AG04449 (cell line): ENCODE results near the gene PIP5K1B.

Experiments
- CTCF ChIA-PET: fragments of 350-600 bp; formaldehyde crosslinking; extraction: SDS; loops from one replicate; lab custom pipeline; 2021; ENCODE audit warnings: antibody characterized with exemption; lab: Yijun Ruan, JAX
- POLR2A ChIA-PET: fragments of 400-600, 350-600 bp; formaldehyde crosslinking; extraction: SDS; loops from one replicate; lab custom pipeline; 2020; ENCODE audit warnings: antibody characterized with exemption, inconsistent platforms; lab: Yijun Ruan, JAX
- DNase-seq: peaks from one replicate; pipeline ENCODE4 v3.0.0-alpha.2; 2010; ENCODE audit warnings: low read depth, low spot score
- H3K4me3 ChIP-seq: 2 replicates; pipeline ENCODE4 v1.5.1; 2011; ENCODE audit warnings: low read depth, mild to moderate bottlenecking, control low read depth, low read length
- TF ChIP-seq, protein P1 (sequence below): IDR thresholded peaks from one replicate; pipeline ENCODE4 v1.5.1; 2011; ENCODE audit warnings: mild to moderate bottlenecking, moderate library complexity, low read length, control low read depth, inconsistent platforms; ENCODE audit not compliant: insufficient read depth; ENCODE audit errors: missing control alignments

The PIP5K1B gene

DNA sequence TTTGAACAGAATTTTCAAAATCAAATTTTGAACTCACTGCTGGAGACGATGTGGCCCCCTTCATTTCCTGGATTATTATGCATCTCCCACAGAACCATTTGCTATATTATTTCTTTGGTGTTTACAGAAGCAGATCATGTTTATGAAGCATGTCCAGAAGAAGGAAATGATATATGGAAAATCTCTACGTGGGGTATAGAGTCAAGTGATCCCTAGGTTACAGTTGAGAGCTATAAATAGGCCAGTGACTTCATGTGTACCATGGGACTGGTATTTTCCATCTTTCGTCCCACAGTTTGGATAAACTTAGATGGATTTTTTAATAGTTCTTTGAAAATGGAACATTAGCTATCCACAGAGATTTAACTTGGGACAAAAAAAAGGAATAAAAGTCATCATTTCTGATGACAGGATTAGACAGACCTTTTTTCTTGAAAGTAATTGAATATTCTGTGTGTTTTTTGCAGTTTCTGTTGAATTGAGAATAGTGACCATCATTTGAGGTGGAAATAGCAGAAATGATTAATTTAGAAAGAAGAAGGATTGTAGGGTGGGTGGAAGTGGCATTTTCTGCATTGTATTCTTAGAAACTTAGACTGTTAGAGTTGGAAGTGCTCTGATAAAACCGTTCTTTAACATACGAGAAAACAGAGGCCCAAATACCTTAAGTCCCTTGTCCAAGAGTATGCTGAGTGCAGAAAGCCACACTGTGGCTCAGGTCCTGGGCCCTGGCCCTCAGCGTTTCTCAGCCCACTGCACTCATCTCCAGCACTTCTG, 136.4 kb downstream of the PIP5K1B start:
- TF ChIP-seq, protein P1, sequence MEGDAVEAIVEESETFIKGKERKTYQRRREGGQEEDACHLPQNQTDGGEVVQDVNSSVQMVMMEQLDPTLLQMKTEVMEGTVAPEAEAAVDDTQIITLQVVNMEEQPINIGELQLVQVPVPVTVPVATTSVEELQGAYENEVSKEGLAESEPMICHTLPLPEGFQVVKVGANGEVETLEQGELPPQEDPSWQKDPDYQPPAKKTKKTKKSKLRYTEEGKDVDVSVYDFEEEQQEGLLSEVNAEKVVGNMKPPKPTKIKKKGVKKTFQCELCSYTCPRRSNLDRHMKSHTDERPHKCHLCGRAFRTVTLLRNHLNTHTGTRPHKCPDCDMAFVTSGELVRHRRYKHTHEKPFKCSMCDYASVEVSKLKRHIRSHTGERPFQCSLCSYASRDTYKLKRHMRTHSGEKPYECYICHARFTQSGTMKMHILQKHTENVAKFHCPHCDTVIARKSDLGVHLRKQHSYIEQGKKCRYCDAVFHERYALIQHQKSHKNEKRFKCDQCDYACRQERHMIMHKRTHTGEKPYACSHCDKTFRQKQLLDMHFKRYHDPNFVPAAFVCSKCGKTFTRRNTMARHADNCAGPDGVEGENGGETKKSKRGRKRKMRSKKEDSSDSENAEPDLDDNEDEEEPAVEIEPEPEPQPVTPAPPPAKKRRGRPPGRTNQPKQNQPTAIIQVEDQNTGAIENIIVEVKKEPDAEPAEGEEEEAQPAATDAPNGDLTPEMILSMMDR: no peak
- no peak overlapping the region for H3K4me3 ChIP-seq
- CTCF ChIA-PET: no interaction called here
- POLR2A ChIA-PET: no interaction called here
- no peak for DNase-seq

DNA sequence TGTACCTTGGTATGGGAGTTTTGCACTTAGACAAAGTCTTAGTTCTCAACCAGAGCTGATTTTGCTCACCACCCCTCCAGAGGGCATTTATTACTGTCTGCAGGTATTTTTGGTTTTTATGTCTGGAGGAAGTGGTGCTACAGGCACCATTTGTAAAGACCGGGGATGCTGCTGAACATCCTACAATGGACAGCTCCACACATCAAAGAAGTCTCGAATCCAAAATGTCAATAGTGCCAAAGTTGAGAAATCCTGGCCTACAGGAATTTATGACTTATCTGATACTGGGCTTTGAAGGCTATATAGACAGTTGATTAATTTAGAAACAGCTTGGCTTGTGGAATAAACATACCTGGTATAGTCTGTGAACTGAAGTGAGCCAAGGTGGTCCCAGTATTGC, 137.5 kb downstream of the PIP5K1B start:
- POLR2A ChIA-PET: no interaction called here

DNA sequence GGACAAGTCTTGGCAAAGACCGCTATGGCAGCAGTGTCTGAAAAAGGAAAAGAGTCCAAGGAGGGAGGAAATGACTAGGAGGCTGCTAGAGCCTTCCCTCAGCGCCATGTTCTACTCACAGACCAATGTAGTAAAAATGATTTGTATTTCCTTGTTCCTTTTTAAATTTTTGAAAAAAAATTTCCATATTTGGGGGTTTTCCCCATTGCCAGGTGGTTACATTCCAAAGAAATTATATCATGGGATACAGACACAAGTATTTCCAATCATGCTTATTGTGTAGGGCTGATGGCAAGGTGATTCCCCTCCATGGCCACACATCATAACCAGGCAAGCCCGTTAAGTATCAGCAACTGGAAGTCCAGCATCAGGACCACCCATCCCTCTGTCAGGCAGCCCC, 138.2 kb downstream of the PIP5K1B start:
- no peak overlapping the region for H3K4me3 ChIP-seq
- DNase-seq: no peak
- ChIA-PET CTCF (no interaction called here), POLR2A (no interaction called here)
- TF ChIP-seq, protein P1: no peak

More for the DNA sequence above, 137.5 kb downstream of the PIP5K1B start:
- no peak overlapping the region for H3K4me3 ChIP-seq
- DNase-seq: no peak
- CTCF ChIA-PET: no interaction called here
- TF ChIP-seq, protein P1: no peak

DNA sequence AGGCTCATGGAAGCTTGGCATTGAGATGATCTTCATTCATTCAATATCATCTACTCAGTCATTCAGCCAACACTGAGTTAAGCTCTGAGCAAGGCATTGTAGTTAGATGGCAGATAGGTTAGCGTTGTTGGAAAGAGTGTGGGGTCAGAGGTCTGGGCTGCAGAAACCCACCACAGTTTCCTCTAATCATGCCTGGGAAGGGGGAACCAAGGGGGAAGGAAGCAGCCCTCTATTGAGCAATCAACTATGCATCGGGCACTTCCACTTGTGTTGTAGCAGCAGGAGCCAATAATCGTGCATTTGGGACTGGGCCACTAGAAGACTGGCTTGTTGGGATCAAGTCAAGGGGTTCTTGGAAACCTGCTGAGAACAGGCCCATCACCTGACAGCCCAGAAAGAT, 139.1 kb downstream of the PIP5K1B start:
- TF ChIP-seq, protein P1: no peak
- POLR2A ChIA-PET: no interaction called here
- CTCF ChIA-PET: no interaction called here
- no peak for DNase-seq
- H3K4me3 ChIP-seq: no peak overlapping the region

DNA sequence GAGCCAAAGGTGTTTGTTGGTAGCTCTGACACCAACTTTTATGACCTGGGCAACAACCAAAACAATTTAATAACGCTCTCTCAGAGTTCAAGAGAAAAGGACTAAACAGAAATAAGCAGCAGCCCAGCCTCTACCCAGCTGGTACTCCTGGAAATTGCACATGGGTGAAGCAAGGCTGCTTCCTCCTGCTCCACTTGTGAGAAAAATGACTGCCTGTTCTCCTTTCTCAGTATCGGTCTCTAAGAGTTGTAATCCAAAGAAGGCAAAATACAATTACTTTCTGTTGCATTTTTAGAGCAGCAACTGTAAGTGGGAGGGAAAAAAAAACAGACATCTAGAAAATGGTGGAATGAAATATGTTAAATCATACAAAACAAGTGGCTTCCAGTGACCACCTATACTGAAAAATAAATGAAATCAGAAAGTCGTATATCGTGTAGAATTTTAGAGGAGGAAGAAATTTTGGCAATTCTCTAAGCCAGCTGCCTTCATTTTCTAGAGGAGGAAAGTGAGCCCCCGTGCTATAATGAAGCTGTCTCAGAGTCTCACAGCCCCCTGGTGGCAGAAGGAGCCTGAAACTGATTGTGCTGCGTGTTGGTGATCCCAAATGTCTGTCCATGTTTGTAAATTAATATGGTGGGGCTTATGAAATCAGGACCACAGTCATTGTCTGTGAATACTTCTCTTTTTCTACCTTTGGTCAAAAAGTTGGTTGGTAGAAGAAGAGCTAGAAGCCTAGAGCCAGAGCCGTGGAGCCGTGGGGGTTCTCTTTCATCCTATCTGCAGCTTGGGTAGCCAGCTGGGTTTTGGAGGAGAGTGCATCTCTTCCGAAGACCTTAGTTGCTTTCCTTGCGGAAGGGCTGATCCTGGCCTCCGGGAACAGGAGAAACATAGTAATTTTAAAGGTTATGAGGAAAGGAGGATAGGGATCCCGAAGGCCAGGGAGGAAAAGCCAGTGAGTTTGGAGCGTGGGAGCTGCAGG, 139.9 kb downstream of the PIP5K1B start:
- ChIA-PET POLR2A (no interaction called here), CTCF (interaction anchor here (0.8 to 1.0 kb wide), 3 partner anchors 9 to 265 kb away, joined by 3 read pairs; no protein-coding TSS in a partner anchor)
- no peak for DNase-seq
- TF ChIP-seq, protein P1: peak; percentile 45
- H3K4me3 ChIP-seq: no peak overlapping the region

DNA sequence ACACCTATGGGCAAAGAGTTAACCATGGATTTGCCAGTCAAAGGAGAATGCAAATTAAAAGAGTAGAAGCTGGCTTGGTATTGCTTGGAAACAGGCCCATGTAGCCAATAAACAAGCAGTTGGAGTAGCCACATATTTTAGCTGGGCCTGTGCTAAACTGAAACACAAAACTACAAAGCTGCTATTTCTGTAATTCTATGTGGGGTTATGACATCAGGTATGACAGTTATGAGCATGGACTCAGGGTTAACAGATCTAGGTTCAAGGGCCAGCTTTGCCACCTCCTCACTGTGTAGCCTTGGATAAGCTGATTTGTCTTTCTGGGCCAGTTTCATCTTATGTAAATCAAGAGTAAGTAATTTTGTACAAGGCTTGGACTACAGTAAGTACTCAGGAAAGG, 142.7 kb downstream of the PIP5K1B start:
- no peak for DNase-seq
- TF ChIP-seq, protein P1: no peak
- CTCF ChIA-PET: interaction anchor here (2.2 kb wide), 1 partner anchor 264 kb away, joined by 6 read pairs; no protein-coding TSS in a partner anchor
- POLR2A ChIA-PET: no interaction called here
- no peak overlapping the region for H3K4me3 ChIP-seq
